HL-60 (cell line): ENCODE measurements around the gene TRIM31.
A peak's percentile ranks its signal among the peaks of the same experiment; 100 is the strongest.

Source experiments
- DNase-seq, 2 experiments: peaks; one replicate each; pipeline ENCODE4 v3.0.0-alpha.2; 2010 to 2020; ENCODE audit warnings: low read depth in 1 of 2, low spot score in 1 of 2
- H3K27ac ChIP-seq: fragments of 250-450 bp; sonication (Bioruptor Pico); replicated peaks from 2 replicates; pipeline ENCODE4 v1.5.1; 2020; ENCODE audit warnings: mild to moderate bottlenecking, moderate library complexity
- H3K27me3 ChIP-seq: fragments of 250-450 bp; sonication (Bioruptor Pico); 2 replicates; pipeline ENCODE4 v1.5.1; 2021; ENCODE audit warnings: mild to moderate bottlenecking, moderate library complexity; ENCODE audit not compliant: insufficient read depth, poor library complexity, severe bottlenecking
- H3K4me3 ChIP-seq: replicated peaks from 2 replicates; pipeline ENCODE4 v1.5.1; 2011; ENCODE audit warnings: mild to moderate bottlenecking, control low read depth, low read length; ENCODE audit not compliant: insufficient read depth
- GABPA ChIP-seq: IDR thresholded peaks from 2 replicates; pipeline ENCODE4 v1.6.1; 2012; ENCODE audit warnings: low read depth
- POLR2AphosphoS5 ChIP-seq: IDR thresholded peaks from 2 replicates; pipeline ENCODE4 v1.6.1; 2012; ENCODE audit warnings: low read depth
- SPI1 ChIP-seq: IDR thresholded peaks from 2 replicates; pipeline ENCODE4 v1.6.1; 2012; ENCODE audit warnings: low read depth, mild to moderate bottlenecking, borderline replicate concordance
- TF ChIP-seq, protein P1 (sequence below): IDR thresholded peaks from 2 replicates; pipeline ENCODE4 v1.6.1; 2012; ENCODE audit warnings: low read depth; ENCODE audit not compliant: insufficient replicate concordance
- TF ChIP-seq, protein P2 (sequence below): IDR thresholded peaks from one replicate; pipeline ENCODE4 v1.5.1; 2011; ENCODE audit warnings: low read length, control low read depth, inconsistent platforms; ENCODE audit not compliant: insufficient read depth

TRIM31 gene

DNA sequence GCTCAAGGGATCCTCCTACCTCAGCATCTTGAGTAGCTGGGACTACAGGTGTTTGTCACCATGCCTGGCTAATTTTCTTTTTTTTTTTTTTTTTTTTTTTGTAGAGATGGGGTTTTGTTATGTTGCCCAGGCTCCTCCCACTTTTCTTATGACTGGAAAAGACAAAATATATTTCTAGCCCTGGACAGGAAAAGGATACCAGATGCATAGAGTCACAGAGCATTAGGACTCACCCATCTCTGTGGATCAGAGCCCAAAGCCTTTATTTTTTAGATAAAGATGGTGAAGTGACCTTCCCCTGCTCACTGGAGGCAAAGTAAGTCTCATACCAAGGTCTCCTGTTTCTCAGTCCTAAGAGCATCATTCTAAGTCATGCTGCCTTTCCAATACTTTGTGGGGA, 44.7 kb upstream of the TRIM31 start:
- H3K27ac ChIP-seq, result no peak overlapping the region
- no peak for DNase-seq
- no peaks in the 10 kb centered on the region for H3K27me3 ChIP-seq

DNA sequence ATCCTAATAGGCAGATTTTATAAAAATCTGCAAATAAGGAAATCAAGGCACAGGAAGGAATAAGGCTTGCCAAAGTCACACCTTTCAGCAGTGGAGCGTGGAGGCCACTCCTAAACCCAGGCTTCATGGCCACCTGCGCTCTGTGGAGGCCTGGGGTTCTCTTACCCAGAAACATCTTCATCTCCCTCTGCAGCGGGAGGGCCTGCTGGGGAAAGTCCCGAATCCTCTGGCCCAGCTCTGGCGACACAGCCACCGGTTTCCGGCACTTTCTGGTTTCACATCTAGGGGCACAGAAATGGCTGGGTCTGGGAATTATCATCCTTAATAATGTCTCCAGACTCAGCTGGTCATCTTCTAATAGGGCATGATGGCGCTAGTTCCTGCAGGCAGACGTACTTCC, 43.9 kb upstream of the TRIM31 start:
- Histone ChIP-seq H3K27me3 (no peaks in the 10 kb centered on the region), H3K4me3 (no peak overlapping the region), H3K27ac (no peak overlapping the region)
- no peak for TF ChIP-seq SPI1
- TF ChIP-seq, protein P1, sequence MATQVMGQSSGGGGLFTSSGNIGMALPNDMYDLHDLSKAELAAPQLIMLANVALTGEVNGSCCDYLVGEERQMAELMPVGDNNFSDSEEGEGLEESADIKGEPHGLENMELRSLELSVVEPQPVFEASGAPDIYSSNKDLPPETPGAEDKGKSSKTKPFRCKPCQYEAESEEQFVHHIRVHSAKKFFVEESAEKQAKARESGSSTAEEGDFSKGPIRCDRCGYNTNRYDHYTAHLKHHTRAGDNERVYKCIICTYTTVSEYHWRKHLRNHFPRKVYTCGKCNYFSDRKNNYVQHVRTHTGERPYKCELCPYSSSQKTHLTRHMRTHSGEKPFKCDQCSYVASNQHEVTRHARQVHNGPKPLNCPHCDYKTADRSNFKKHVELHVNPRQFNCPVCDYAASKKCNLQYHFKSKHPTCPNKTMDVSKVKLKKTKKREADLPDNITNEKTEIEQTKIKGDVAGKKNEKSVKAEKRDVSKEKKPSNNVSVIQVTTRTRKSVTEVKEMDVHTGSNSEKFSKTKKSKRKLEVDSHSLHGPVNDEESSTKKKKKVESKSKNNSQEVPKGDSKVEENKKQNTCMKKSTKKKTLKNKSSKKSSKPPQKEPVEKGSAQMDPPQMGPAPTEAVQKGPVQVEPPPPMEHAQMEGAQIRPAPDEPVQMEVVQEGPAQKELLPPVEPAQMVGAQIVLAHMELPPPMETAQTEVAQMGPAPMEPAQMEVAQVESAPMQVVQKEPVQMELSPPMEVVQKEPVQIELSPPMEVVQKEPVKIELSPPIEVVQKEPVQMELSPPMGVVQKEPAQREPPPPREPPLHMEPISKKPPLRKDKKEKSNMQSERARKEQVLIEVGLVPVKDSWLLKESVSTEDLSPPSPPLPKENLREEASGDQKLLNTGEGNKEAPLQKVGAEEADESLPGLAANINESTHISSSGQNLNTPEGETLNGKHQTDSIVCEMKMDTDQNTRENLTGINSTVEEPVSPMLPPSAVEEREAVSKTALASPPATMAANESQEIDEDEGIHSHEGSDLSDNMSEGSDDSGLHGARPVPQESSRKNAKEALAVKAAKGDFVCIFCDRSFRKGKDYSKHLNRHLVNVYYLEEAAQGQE, result no peak
- DNase-seq, result no peak

More for the DNA sequence above, 44.7 kb upstream of the TRIM31 start:
- no peak overlapping the region for H3K4me3 ChIP-seq
- TF ChIP-seq, protein P2, sequence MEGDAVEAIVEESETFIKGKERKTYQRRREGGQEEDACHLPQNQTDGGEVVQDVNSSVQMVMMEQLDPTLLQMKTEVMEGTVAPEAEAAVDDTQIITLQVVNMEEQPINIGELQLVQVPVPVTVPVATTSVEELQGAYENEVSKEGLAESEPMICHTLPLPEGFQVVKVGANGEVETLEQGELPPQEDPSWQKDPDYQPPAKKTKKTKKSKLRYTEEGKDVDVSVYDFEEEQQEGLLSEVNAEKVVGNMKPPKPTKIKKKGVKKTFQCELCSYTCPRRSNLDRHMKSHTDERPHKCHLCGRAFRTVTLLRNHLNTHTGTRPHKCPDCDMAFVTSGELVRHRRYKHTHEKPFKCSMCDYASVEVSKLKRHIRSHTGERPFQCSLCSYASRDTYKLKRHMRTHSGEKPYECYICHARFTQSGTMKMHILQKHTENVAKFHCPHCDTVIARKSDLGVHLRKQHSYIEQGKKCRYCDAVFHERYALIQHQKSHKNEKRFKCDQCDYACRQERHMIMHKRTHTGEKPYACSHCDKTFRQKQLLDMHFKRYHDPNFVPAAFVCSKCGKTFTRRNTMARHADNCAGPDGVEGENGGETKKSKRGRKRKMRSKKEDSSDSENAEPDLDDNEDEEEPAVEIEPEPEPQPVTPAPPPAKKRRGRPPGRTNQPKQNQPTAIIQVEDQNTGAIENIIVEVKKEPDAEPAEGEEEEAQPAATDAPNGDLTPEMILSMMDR, result no peak
- TF ChIP-seq POLR2AphosphoS5 (no peak), SPI1 (no peak), GABPA (no peak)
- TF ChIP-seq, protein P1, result no peak

DNA sequence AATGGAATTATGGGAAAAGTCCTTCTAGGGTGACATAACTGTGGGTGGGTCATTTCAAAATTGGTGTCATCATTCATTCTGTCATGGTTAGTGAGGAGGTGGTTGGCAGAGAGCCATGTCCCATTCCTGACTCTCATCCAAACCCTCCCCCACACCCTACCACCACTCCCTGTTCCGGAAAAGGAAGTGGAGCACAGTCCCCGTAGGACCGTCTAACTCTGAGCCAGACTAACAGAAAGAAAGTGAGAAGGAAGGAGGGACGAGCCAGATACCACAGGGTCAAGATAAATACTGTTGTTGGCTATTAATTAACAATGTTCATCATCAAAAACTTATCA, 43.3 kb upstream of the TRIM31 start:
- Histone ChIP-seq H3K27me3 (no peaks in the 10 kb centered on the region), H3K4me3 (no peak overlapping the region), H3K27ac (no peak overlapping the region)
- peak in 1 of 2 experiments; percentile 47 for DNase-seq
- peak; percentile 3; the same call in 1 of the 2 replicates for TF ChIP-seq SPI1
- TF ChIP-seq POLR2AphosphoS5, result no peak

DNA sequence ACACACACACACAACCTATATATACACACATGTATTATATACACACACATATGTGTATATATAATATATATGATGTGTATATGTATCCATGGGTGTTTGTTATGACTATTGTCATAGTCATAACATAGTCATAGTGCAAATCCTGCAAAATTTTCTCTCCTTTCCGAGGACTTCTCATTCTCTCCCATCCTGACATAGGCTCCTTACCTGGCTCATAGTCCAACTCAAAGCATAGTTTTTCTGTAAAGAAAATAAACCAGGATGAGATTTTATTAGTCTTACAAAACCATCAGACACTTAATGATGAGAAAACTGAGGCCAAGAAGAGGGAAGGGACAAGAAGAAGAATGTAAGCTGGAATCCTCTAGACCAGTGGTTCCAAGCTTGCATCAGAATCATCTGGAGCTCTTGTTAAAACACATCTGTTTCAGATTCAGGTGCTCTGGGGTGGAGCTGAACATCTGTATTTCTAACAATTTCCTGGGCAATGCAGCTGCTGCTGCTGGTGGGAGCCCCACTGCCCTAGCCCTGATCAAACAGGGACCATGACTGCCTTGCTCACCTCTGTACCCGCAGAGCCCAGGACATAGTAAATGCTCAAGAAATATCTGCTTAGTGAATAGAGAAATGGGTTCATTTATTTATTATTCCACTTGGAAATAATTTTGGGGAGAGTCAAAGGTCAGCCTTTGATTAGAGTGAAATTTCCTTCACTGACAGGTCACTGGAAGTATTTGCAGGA, 42.8 kb upstream of the TRIM31 start:
- H3K4me3 ChIP-seq, result no peak overlapping the region
- TF ChIP-seq, protein P1, result no peak
- TF ChIP-seq SPI1 (no peak), GABPA (no peak), POLR2AphosphoS5 (no peak)
- TF ChIP-seq, protein P2, result no peak
- no peak overlapping the region for H3K27ac ChIP-seq
- H3K27me3 ChIP-seq, result no peaks in the 10 kb centered on the region
- no peak for DNase-seq
